H1 (cell line): Measurements from ENCODE around the gene RPUSD1. TPM values are rescaled to one million over a fixed set of nuclear protein-coding genes. Genes with fewer than 3 reads are reported as not detected.
A peak's percentile ranks its signal among the peaks of the same experiment; 100 is the strongest.

ENCODE experiments used
- CTCF ChIA-PET: fragments of 300-600 bp; sonication (Branson Sonifier 250); formaldehyde crosslinking; loops from one replicate; lab custom pipeline; 2021; ENCODE audit not compliant: partially characterized antibody; lab: Charles Lee
- POLR2A ChIA-PET: fragments of 300-600 bp; sonication (Branson Sonifier 250); formaldehyde crosslinking; loops from one replicate; lab custom pipeline; 2021; ENCODE audit warnings: inconsistent platforms; ENCODE audit not compliant: partially characterized antibody; lab: Charles Lee
- DNase-seq, 2 experiments: peaks; one replicate each; pipeline versions ENCODE4 v3.0.0 to v3.0.0-alpha.2; 2010 to 2022; ENCODE audit warnings: low spot score in 2 of 2, low read depth in 1 of 2, mixed read lengths in 1 of 2
- FAIRE-seq: peaks from 2 replicates; lab custom pipeline; 2011; peaks lifted over from hg19 to GRCh38; lab: Jason Lieb, UNC
- H2AFZ ChIP-seq: 2 replicates; pipeline ENCODE4 v1.8.1; 2012; ENCODE audit warnings: low read length, inconsistent platforms
- H2AK5ac ChIP-seq: 2 replicates; pipeline ENCODE4 v1.6.1; 2013; ENCODE audit warnings: low read depth, low read length
- H2BK120ac ChIP-seq: replicated peaks from 2 replicates; pipeline ENCODE3; 2013; ENCODE audit warnings: low read depth, low read length, inconsistent platforms
- H2BK12ac ChIP-seq: 2 replicates; pipeline ENCODE4 v1.6.1; 2013; ENCODE audit warnings: low read depth, low read length
- H2BK15ac ChIP-seq: 2 replicates; pipeline ENCODE4 v1.6.1; 2013; ENCODE audit warnings: low read length
- H2BK20ac ChIP-seq: 2 replicates; pipeline ENCODE4 v1.6.1; 2013; ENCODE audit warnings: low read length
- H2BK5ac ChIP-seq: 2 replicates; pipeline ENCODE4 v1.6.1; 2013; ENCODE audit warnings: low read depth, low read length
- H3K14ac ChIP-seq: 2 replicates; pipeline ENCODE4 v1.6.1; 2013; ENCODE audit warnings: inconsistent platforms; ENCODE audit not compliant: insufficient read length
- H3K18ac ChIP-seq: 2 replicates; pipeline ENCODE4 v1.6.1; 2013; ENCODE audit warnings: low read length; ENCODE audit errors: extremely low read depth
- H3K23ac ChIP-seq: 2 replicates; pipeline ENCODE4 v1.6.1; 2013; ENCODE audit warnings: inconsistent platforms; ENCODE audit not compliant: insufficient read length
- H3K23me2 ChIP-seq: 2 replicates; pipeline ENCODE4 v1.6.1; 2013; ENCODE audit warnings: low read depth, low read length
- H3K27ac ChIP-seq: 2 replicates; pipeline ENCODE4 v1.6.1; 2011; ENCODE audit warnings: low read depth, low read length, inconsistent platforms
- H3K27me3 ChIP-seq, 4 experiments: replicated peaks in 1 of 4; 1 replicate in 1 of 4; 2 replicates in 3 of 4; pipeline versions ENCODE4 v1.6.1 to v1.8.1; 2011 to 2013; ENCODE audit warnings: low read length in 3 of 4, mild to moderate bottlenecking in 3 of 4, inconsistent platforms in 2 of 4, mixed read lengths in 2 of 4, moderate library complexity in 1 of 4; ENCODE audit not compliant: control insufficient read depth in 3 of 4, insufficient read depth in 3 of 4; ENCODE audit errors: extremely low read depth in 1 of 4
- H3K36me3 ChIP-seq, 4 experiments: 2 replicates each; pipeline versions ENCODE4 v1.6.1 to v1.8.1; 2011 to 2013; ENCODE audit warnings: mild to moderate bottlenecking in 4 of 4, low read length in 3 of 4, moderate library complexity in 2 of 4, control low read depth in 1 of 4, inconsistent platforms in 1 of 4; ENCODE audit not compliant: insufficient read depth in 4 of 4, control insufficient read depth in 2 of 4
- H3K4ac ChIP-seq: replicated peaks from 2 replicates; pipeline ENCODE3; 2013; ENCODE audit warnings: low read length, low read depth, mixed read lengths, inconsistent platforms; ENCODE audit not compliant: insufficient read length
- H3K4me1 ChIP-seq, 4 experiments: replicated peaks in 1 of 4; 1 replicate in 1 of 4; 2 replicates in 3 of 4; pipeline versions ENCODE4 v1.6.1 to v1.8.1; 2011 to 2013; ENCODE audit warnings: low read length in 3 of 4, inconsistent platforms in 2 of 4, mixed read lengths in 1 of 4; ENCODE audit not compliant: insufficient read depth in 4 of 4, control insufficient read depth in 3 of 4
- H3K4me2 ChIP-seq, 2 experiments: 2 replicates each; pipeline versions ENCODE4 v1.6.1 to v1.8.1; 2011 to 2013; ENCODE audit warnings: low read depth in 2 of 2, low read length in 2 of 2, control low read depth in 1 of 2, inconsistent platforms in 1 of 2, mild to moderate bottlenecking in 1 of 2; ENCODE audit not compliant: insufficient read depth in 1 of 2
- H3K4me3 ChIP-seq, 4 experiments: fragments of 200-600, 300-600 bp in 1 of 4; sonication (generic), shearing (Covaris generic), sonication (Bioruptor Twin) in 1 of 4; 2 replicates each; pipeline versions ENCODE4 v1.5.1 to v1.8.1; 2011 to 2016; ENCODE audit warnings: low read length in 4 of 4, low read depth in 3 of 4, control low read depth in 2 of 4, inconsistent platforms in 2 of 4, mild to moderate bottlenecking in 2 of 4, mixed read lengths in 1 of 4, moderate library complexity in 1 of 4; ENCODE audit not compliant: insufficient read depth in 2 of 4; ENCODE audit errors: extremely low read depth in 1 of 4
- H3K56ac ChIP-seq: replicated peaks from 2 replicates; pipeline ENCODE3; 2013; ENCODE audit warnings: low read depth, mild to moderate bottlenecking, mixed read lengths, low read length, inconsistent platforms; ENCODE audit not compliant: insufficient read length
- H3K79me1 ChIP-seq: 2 replicates; pipeline ENCODE4 v1.6.1; 2013; ENCODE audit warnings: low read depth, low read length, control low read depth
- H3K79me2 ChIP-seq, 2 experiments: 2 replicates each; pipeline versions ENCODE4 v1.6.1 to v1.8.1; 2012 to 2013; ENCODE audit warnings: low read length in 2 of 2, mild to moderate bottlenecking in 2 of 2, inconsistent platforms in 1 of 2; ENCODE audit not compliant: insufficient read depth in 2 of 2, control insufficient read depth in 1 of 2
- H3K9ac ChIP-seq, 4 experiments: replicated peaks in 1 of 4; 1 replicate in 1 of 4; 2 replicates in 3 of 4; pipeline versions ENCODE4 v1.6.1 to v1.8.1; 2011 to 2013; ENCODE audit warnings: low read depth in 3 of 4, low read length in 3 of 4, control low read depth in 2 of 4, mild to moderate bottlenecking in 2 of 4, moderate library complexity in 2 of 4, inconsistent platforms in 1 of 4; ENCODE audit errors: extremely low read depth in 1 of 4
- H3K9me3 ChIP-seq, 2 experiments: 2 replicates each; pipeline versions ENCODE4 v1.6.1 to v1.8.1; 2012 to 2013; ENCODE audit warnings: mild to moderate bottlenecking in 2 of 2, moderate library complexity in 2 of 2, control low read depth in 1 of 2, inconsistent platforms in 1 of 2, low read depth in 1 of 2, low read length in 1 of 2, mixed read lengths in 1 of 2; ENCODE audit not compliant: insufficient read depth in 2 of 2
- H4K20me1 ChIP-seq, 2 experiments: replicated peaks in 1 of 2; 2 replicates each; pipeline versions ENCODE3 to v1.8.1; 2011 to 2013; ENCODE audit warnings: inconsistent platforms in 2 of 2, low read length in 2 of 2, mild to moderate bottlenecking in 1 of 2; ENCODE audit not compliant: insufficient read depth in 2 of 2, control insufficient read depth in 1 of 2
- H4K5ac ChIP-seq: 2 replicates; pipeline ENCODE4 v1.6.1; 2013; ENCODE audit warnings: low read length, low read depth, mixed read lengths, inconsistent platforms; ENCODE audit not compliant: insufficient read length
- H4K8ac ChIP-seq: 2 replicates; pipeline ENCODE4 v1.8.0; 2013; ENCODE audit warnings: mild to moderate bottlenecking, moderate library complexity, low read length, inconsistent platforms; ENCODE audit not compliant: insufficient read depth; ENCODE audit errors: extremely low read depth
- H4K91ac ChIP-seq: replicated peaks from 2 replicates; pipeline ENCODE3; 2013; ENCODE audit warnings: low read length, mixed read lengths, inconsistent platforms; ENCODE audit not compliant: insufficient read length
- ASH2L ChIP-seq: fragments of 200-600, 300-600 bp; sonication (generic); IDR thresholded peaks from one replicate; pipeline ENCODE4 v1.7.1; 2017; ENCODE audit warnings: low read length
- BACH1 ChIP-seq: IDR thresholded peaks from 2 replicates; pipeline ENCODE4 v1.6.1; 2012; ENCODE audit warnings: low read length, improper control_type of control experiment
- EGR1 ChIP-seq: IDR thresholded peaks from 2 replicates; pipeline ENCODE4 v1.6.1; 2011; ENCODE audit warnings: low read depth, low read length, borderline replicate concordance
- GTF2F1 ChIP-seq: IDR thresholded peaks from 2 replicates; pipeline ENCODE4 v1.6.1; 2012; ENCODE audit warnings: low read depth, low read length, improper control_type of control experiment, borderline replicate concordance
- KDM1A ChIP-seq: fragments of 200-600, 300-600 bp; sonication (generic); IDR thresholded peaks from 2 replicates; pipeline ENCODE4 v1.7.1; 2016; ENCODE audit warnings: mild to moderate bottlenecking, low read length, borderline replicate concordance
- MAFK ChIP-seq: IDR thresholded peaks from 2 replicates; pipeline ENCODE4 v1.6.1; 2012; ENCODE audit warnings: low read depth, mild to moderate bottlenecking, improper control_type of control experiment, low read length
- POLR2A ChIP-seq, 2 experiments: IDR thresholded peaks; 1 replicate in 1 of 2; 2 replicates in 1 of 2; pipeline ENCODE4 v1.6.1; 2011; ENCODE audit warnings: low read depth in 2 of 2, low read length in 2 of 2, mild to moderate bottlenecking in 2 of 2; ENCODE audit errors: control extremely low read depth in 1 of 2
- RFX5 ChIP-seq: IDR thresholded peaks from 2 replicates; pipeline ENCODE4 v1.6.1; 2011; ENCODE audit warnings: low read depth, low read length, improper control_type of control experiment, borderline replicate concordance
- SAP30 ChIP-seq: fragments of 300-600 bp; sonication (generic); IDR thresholded peaks from 2 replicates; pipeline ENCODE4 v1.7.1; 2012; ENCODE audit warnings: low read length, moderate library complexity, mild to moderate bottlenecking, inconsistent platforms; ENCODE audit not compliant: insufficient read depth, insufficient replicate concordance
- SIRT6 ChIP-seq: IDR thresholded peaks from one replicate; pipeline ENCODE4 v1.7.1; 2012; ENCODE audit warnings: low read length, inconsistent platforms
- TAF7 ChIP-seq: optimal IDR thresholded peaks from 2 replicates; pipeline ENCODE3; 2011; ENCODE audit warnings: low read depth, mild to moderate bottlenecking, inconsistent platforms, low read length, moderate library complexity, borderline replicate concordance
- ZNF274 ChIP-seq: IDR thresholded peaks from 2 replicates; pipeline ENCODE4 v1.7.0; 2012; ENCODE audit warnings: low read length, borderline replicate concordance; ENCODE audit errors: extremely low read depth
- WGBS, 2 experiments: shearing (Covaris generic) in 1 of 2; methylation state at CpG; one replicate each; pipeline versions ENCODE4 v1.1.6 to v1.1.7; 2013 to 2015; ENCODE audit warnings: low lambda C conversion rate in 2 of 2, mixed read lengths in 2 of 2, inconsistent platforms in 1 of 2, low coverage in 1 of 2, missing lambda C conversion rate in 1 of 2; ENCODE audit not compliant: insufficient replicate concordance in 2 of 2, insufficient coverage in 1 of 2, insufficient read length in 1 of 2; ENCODE audit errors: extremely low coverage in 1 of 2, missing lambda C conversion rate in 1 of 2; 5-methylcytosine and 5-hydroxymethylcytosine counted together
- polyA plus RNA-seq, 7 experiments: library from polyadenylated mRNA; depleted of rRNA in 3 of 7; stranded (reverse) in 5 of 7; unstranded in 2 of 7; fragments of >200 nt in 5 of 7; fragments of 200-250 nt in 2 of 7; gene quantifications; 1 replicate in 5 of 7; 2 replicates in 1 of 7; 4 replicates in 1 of 7; pipeline versions ENCODE4 v1.2.1 to v1.2.3, GENCODE V29; 2011 to 2013; ENCODE audit warnings: missing spikeins in 2 of 7, mixed read lengths in 2 of 7
- total RNA-seq: library from RNA; stranded (reverse); fragmentation: NEBNext Ultra II Directional; extraction: Animal tissue kit (Norgen Biotek cat#: 25700); gene quantifications from 2 replicates; pipeline ENCODE4 v1.2.1, GENCODE V29; 2021
- TF ChIP-seq, protein P1 (sequence below): IDR thresholded peaks from 2 replicates; pipeline ENCODE4 v1.6.1; 2011; ENCODE audit warnings: low read length, improper control_type of control experiment
- TF ChIP-seq, protein P2 (sequence below): IDR thresholded peaks from 2 replicates; pipeline ENCODE4 v1.6.1; 2012; ENCODE audit warnings: inconsistent platforms

Gene RPUSD1
- total and polyA plus RNA-seq, 2 of the 8 experiments (the other 6 are each of a cell fraction or from before 2014, with no cell fraction given) = 32.2 to 61.8 TPM

DNA sequence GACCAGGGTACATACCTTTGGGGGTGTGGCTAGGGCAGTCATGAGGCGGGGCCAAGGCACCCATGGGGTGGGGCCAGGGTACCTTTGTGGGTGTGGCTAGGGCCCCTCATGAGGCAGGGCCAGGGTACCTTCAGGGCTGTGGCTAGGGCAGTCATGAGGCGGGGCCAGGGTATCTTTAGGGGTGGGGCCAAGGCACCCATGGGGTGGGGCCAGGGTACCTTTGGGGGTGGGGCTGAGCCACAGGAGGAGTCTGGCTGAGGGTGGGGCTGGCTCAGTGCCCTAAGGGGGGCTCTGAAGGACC, 8.9 kb upstream of the RPUSD1 start:
- CTCF ChIA-PET = interaction anchor here (2.8 kb wide), 1 partner anchor 84 kb away, joined by 11 read pairs; no protein-coding TSS in a partner anchor
- no peak overlapping the region for H2AK5ac ChIP-seq
- H4K20me1 ChIP-seq = peaks cover 5 to 17% of the 10 kb centered on the region in 2 experiments
- H3K23ac ChIP-seq = no peak overlapping the region
- H2BK12ac ChIP-seq = no peak overlapping the region
- H4K5ac ChIP-seq = no peak overlapping the region
- POLR2A ChIA-PET = interaction anchor here (1.0 to 1.8 kb wide), 3 partner anchors 9 to 76 kb away, joined by 3 to 5 read pairs (median 3); partner anchors contain the start of genes ANTKMT, CHTF18 and RPUSD1
- H3K23me2 ChIP-seq = peaks cover 3% of the 10 kb centered on the region; the same call in 1 of the 2 replicates
- no peak overlapping the region for H3K56ac ChIP-seq
- H2AFZ ChIP-seq = no peak overlapping the region
- no peak overlapping the region for H4K91ac ChIP-seq
- peak in 1 of 2 experiments; percentile 83 for DNase-seq
- H3K36me3 ChIP-seq = peaks cover 0 to 38% (median under 1%) of the 10 kb centered on the region in 4 experiments; a peak in 6 of 8 replicates
- no peaks in the 10 kb centered on the region for H3K79me1 ChIP-seq
- no peaks in the 10 kb centered on the region for H3K9me3 ChIP-seq
- no peak overlapping the region for H2BK20ac ChIP-seq
- no peak for FAIRE-seq
- WGBS, 2 experiments = 100% methylated on average over 1 of the region's 2 CpGs; no CpG with 5 or more reads in 1 of the 2 experiments
- H4K8ac ChIP-seq = no peak overlapping the region
- H3K79me2 ChIP-seq = no peaks in the 10 kb centered on the region
- no peak overlapping the region for H3K18ac ChIP-seq
- no peak overlapping the region for H3K4me3 ChIP-seq
- no peak overlapping the region for H3K4me2 ChIP-seq
- H3K4me1 ChIP-seq = peaks cover 0 to 17% (median 3%) of the 10 kb centered on the region in 4 experiments; a peak in 4 of 7 replicates
- H3K27me3 ChIP-seq = peaks cover 0 to 13% (median 7%) of the 10 kb centered on the region in 4 experiments; a peak in 5 of 7 replicates
- H3K4ac ChIP-seq = no peak overlapping the region
- no peak overlapping the region for H2BK5ac ChIP-seq
- no peak overlapping the region for H2BK15ac ChIP-seq
- H2BK120ac ChIP-seq = no peak overlapping the region
- no peak overlapping the region for H3K27ac ChIP-seq
- no peak overlapping the region for H3K9ac ChIP-seq
- no peak overlapping the region for H3K14ac ChIP-seq
- TF ChIP-seq RFX5 (no peak), ZNF274 (no peak), EGR1 (no peak), ASH2L (no peak), POLR2A (IDR thresholded peaks at IDR 0.05; ENCODE audit: control extremely low read depth in 1 of 2, low read depth in 2 of 2, low read length in 2 of 2) (no peak), BACH1 (no peak), SAP30 (no peak), MAFK (no peak), GTF2F1 (no peak), SIRT6 (no peak), KDM1A (no peak), TAF7 (no peak)
- TF ChIP-seq, protein P1, sequence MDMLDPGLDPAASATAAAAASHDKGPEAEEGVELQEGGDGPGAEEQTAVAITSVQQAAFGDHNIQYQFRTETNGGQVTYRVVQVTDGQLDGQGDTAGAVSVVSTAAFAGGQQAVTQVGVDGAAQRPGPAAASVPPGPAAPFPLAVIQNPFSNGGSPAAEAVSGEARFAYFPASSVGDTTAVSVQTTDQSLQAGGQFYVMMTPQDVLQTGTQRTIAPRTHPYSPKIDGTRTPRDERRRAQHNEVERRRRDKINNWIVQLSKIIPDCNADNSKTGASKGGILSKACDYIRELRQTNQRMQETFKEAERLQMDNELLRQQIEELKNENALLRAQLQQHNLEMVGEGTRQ = no peak
- TF ChIP-seq, protein P2, sequence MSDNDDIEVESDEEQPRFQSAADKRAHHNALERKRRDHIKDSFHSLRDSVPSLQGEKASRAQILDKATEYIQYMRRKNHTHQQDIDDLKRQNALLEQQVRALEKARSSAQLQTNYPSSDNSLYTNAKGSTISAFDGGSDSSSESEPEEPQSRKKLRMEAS = no peak
